Activated CD8-positive, alpha-beta T cell treated with anti-CD3 and anti-CD28 coated beads, Interleukin-2, amount 10 ng/mL, durations not matched to agents 7 days and 5 days (primary cell): ENCODE data around the gene NDUFA12. TPM values are rescaled to one million over a fixed set of nuclear protein-coding genes. Genes with fewer than 3 reads are reported as not detected.
A peak's percentile ranks its signal among the peaks of the same experiment; 100 is the strongest.

Experiments
- ATAC-seq: fragments of 150-1000 bp; cut with Tn5 transposase; one replicate; pipeline ENCODE4 v1.10.0; 2021; ENCODE audit warnings: moderate library complexity
- CTCF ChIA-PET: fragments of 350-600 bp; sonication (Branson Sonifier 250); formaldehyde crosslinking; loops from one replicate; lab custom pipeline; 2021; ENCODE audit warnings: antibody characterized with exemption; lab: Charles Lee
- POLR2A ChIA-PET: fragments of 350-600 bp; sonication (Branson Sonifier 250); formaldehyde crosslinking; loops from one replicate; lab custom pipeline; 2021; ENCODE audit warnings: antibody characterized with exemption; lab: Charles Lee
- DNase-seq: peaks from one replicate; pipeline ENCODE4 v3.0.0-alpha.2; 2020
- H3K27ac Mint-ChIP-seq: one replicate; pipeline ENCODE4 v1.8.0; 2021; ENCODE audit warnings: mild to moderate bottlenecking, mixed read lengths
- H3K27me3 Mint-ChIP-seq: one replicate; pipeline ENCODE4 v1.8.0; 2021; ENCODE audit warnings: low read depth, mixed read lengths
- H3K36me3 Mint-ChIP-seq: one replicate; pipeline ENCODE4 v1.8.0; 2021; ENCODE audit warnings: low read depth, mixed read lengths
- H3K4me1 Mint-ChIP-seq: one replicate; pipeline ENCODE4 v1.8.0; 2021; ENCODE audit warnings: low read depth, mixed read lengths
- H3K4me3 Mint-ChIP-seq: one replicate; pipeline ENCODE4 v1.8.0; 2021; ENCODE audit warnings: mild to moderate bottlenecking, mixed read lengths
- H3K9me3 Mint-ChIP-seq: one replicate; pipeline ENCODE4 v1.8.0; 2022; ENCODE audit warnings: mixed read lengths; ENCODE audit not compliant: insufficient read depth
- total RNA-seq, 2 experiments: library from RNA; stranded (reverse); gene quantifications; one replicate each; pipeline ENCODE4 v1.2.3, GENCODE V29; 2021

NDUFA12 gene
- total RNA-seq, 2 experiments from 2014 or later, result 247 to 253 TPM

GRCh38 chr12:94938583-94938982 lies 64.9 kb downstream of the NDUFA12 start:
- POLR2A ChIA-PET, result interaction anchor here (0.6 kb wide), 1 partner anchor 20 kb away, joined by 3 read pairs; no protein-coding TSS in a partner anchor
- peak; percentile 49 for DNase-seq
- CTCF ChIA-PET, result interaction anchor here (0.6 to 1.5 kb wide), 4 partner anchors 8 to 580 kb away, joined by 3 to 4 read pairs (median 3); partner anchors contain the start of gene NDUFA12
- peaks cover 6% of the 10 kb centered on the region for H3K9me3 Mint-ChIP-seq
- peak overlapping the region; percentile 44 for H3K27ac Mint-ChIP-seq
- peak; percentile 56 for ATAC-seq
- peaks cover 43% of the 10 kb centered on the region for H3K4me1 Mint-ChIP-seq
- no peaks in the 10 kb centered on the region for H3K27me3 Mint-ChIP-seq
- H3K36me3 Mint-ChIP-seq, result peaks cover 12% of the 10 kb centered on the region
- no peak overlapping the region for H3K4me3 Mint-ChIP-seq

DNA sequence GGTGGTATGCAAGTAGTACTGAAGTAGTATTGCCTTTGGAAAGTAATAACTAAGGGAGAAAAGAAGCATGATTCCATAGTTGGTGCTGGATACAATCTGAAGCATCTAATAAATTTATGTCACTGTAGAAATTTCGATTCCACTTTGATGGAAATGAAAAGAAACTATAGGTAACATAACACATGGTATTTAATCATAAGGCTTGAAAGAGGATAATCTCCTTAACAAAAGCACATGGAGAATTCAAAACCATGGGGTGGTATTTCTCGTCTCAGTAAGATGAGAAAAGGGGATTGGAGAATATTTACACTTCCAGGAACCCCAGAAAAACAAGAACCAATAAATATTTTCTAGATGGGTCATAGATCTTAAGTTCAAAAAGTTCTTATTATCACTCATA lies 72.7 kb downstream of the NDUFA12 start:
- Mint-ChIP-seq H3K27ac (no peak overlapping the region), H3K36me3 (no peaks in the 10 kb centered on the region), H3K4me1 (no peaks in the 10 kb centered on the region), H3K27me3 (peaks cover 8% of the 10 kb centered on the region), H3K9me3 (no peaks in the 10 kb centered on the region), H3K4me3 (no peak overlapping the region)
- DNase-seq (no peak), ATAC-seq (no peak)
- CTCF ChIA-PET, result interaction anchor here (1.5 kb wide), 1 partner anchor 9 kb away, joined by 3 read pairs; no protein-coding TSS in a partner anchor
- POLR2A ChIA-PET, result no interaction called here

DNA sequence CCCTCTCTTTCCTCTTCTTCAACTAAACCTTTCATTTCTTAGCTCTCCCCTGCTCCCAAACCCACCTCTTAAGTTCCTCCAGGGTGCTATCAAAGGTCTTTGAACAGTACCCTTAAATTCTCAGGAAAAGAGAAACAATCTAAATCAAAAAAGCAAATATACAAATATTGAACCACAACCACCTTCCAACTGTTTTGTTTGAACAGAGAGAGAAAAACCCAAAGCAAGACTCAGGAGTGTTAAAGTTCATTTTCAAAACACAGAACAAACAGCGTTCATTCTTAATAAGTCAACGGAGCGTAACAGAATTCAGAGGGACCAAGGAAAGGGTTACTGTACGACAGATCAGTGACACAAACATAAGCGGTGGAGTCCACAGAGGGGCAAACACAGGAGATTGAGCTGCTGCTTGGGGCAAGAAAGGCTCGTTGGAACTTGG lies 73.3 kb downstream of the NDUFA12 start:
- no peak for DNase-seq
- ChIA-PET CTCF (interaction anchor here (1.5 kb wide), 1 partner anchor 9 kb away, joined by 3 read pairs; no protein-coding TSS in a partner anchor), POLR2A (no interaction called here)
- Mint-ChIP-seq H3K27ac (no peak overlapping the region), H3K4me3 (no peak overlapping the region), H3K36me3 (no peaks in the 10 kb centered on the region), H3K27me3 (peaks cover 8% of the 10 kb centered on the region), H3K9me3 (no peaks in the 10 kb centered on the region), H3K4me1 (no peaks in the 10 kb centered on the region)
- ATAC-seq, result no peak

DNA sequence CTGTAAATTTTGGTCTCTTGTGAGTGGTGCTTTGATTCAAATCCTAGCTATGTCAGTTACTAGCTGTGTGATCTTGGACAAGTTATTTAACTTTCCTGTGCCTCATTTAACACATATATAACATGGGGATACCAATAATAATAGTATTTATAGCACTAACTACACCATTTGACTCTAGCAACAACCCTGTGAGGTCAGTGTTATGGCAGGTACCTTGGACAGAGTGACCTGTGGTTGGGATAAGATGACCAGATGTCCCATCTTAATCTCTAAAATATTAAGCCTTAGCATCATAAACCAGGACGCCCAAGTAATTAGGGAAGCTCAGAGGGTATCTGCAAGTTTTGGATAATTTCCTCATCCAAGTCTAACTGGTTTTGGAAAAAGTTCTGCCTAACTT lies 73.7 kb downstream of the NDUFA12 start:
- no peak for ATAC-seq
- no peak overlapping the region for H3K27ac Mint-ChIP-seq
- POLR2A ChIA-PET, result no interaction called here
- H3K4me1 Mint-ChIP-seq, result no peaks in the 10 kb centered on the region
- no peaks in the 10 kb centered on the region for H3K36me3 Mint-ChIP-seq
- H3K9me3 Mint-ChIP-seq, result no peaks in the 10 kb centered on the region
- CTCF ChIA-PET, result interaction anchor here (1.5 kb wide), 1 partner anchor 10 kb away, joined by 3 read pairs; no protein-coding TSS in a partner anchor
- no peak for DNase-seq
- no peak overlapping the region for H3K4me3 Mint-ChIP-seq
- H3K27me3 Mint-ChIP-seq, result peaks cover 8% of the 10 kb centered on the region

DNA sequence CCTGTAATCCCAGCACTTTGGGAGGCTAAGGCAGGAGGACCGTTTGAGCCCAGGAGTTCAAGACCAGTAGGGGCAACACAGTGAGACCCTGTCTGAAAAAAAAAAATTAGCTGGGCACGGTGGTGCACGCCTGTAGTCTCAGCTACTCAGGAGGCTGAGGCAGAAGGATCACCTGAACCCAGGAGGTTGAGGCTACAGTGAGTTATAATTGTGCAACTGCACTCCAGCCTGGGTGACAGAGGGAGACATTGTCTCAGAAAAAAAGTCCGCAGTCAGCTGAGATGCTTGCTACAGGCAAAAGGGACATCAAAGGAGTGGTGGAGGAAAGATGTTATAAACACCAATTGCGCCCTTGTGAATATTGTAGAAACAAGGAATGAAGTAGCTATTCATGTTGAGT lies 77.8 kb downstream of the NDUFA12 start:
- Mint-ChIP-seq H3K9me3 (no peaks in the 10 kb centered on the region), H3K4me3 (no peak overlapping the region), H3K27me3 (peaks cover 7% of the 10 kb centered on the region), H3K27ac (no peak overlapping the region), H3K4me1 (no peaks in the 10 kb centered on the region), H3K36me3 (no peaks in the 10 kb centered on the region)
- ChIA-PET CTCF (no interaction called here), POLR2A (no interaction called here)
- no peak for ATAC-seq
- no peak for DNase-seq

DNA sequence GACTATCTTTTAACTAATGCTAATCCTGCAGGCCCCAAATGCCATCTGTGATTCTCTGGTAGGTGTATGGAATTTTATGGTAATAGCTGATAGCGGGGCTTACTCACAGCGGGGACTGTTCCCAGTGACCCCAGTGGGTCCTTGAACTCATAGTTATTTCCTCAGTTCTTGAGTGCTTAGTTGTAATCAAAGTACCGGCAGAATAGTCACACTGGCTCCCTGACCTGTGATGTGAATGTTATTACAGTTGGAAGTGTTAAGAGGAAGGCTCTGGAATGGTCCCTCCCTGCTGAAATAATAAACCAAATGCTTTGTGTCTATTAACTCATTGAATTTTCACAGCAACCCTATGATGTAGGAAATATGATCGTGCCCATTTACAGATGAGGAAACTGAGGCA lies 78.3 kb downstream of the NDUFA12 start:
- no peak for ATAC-seq
- Mint-ChIP-seq H3K9me3 (no peaks in the 10 kb centered on the region), H3K27ac (no peak overlapping the region), H3K4me3 (no peak overlapping the region), H3K36me3 (no peaks in the 10 kb centered on the region), H3K27me3 (peaks cover 2% of the 10 kb centered on the region), H3K4me1 (no peaks in the 10 kb centered on the region)
- CTCF ChIA-PET, result no interaction called here
- POLR2A ChIA-PET, result no interaction called here
- no peak for DNase-seq

GRCh38 chr12:94922561-94922960 lies 80.9 kb downstream of the NDUFA12 start:
- Mint-ChIP-seq H3K4me3 (no peak overlapping the region), H3K4me1 (no peaks in the 10 kb centered on the region), H3K27ac (no peak overlapping the region), H3K9me3 (no peaks in the 10 kb centered on the region), H3K27me3 (no peaks in the 10 kb centered on the region), H3K36me3 (no peaks in the 10 kb centered on the region)
- ATAC-seq (no peak), DNase-seq (no peak)
- POLR2A ChIA-PET, result interaction anchor here (0.6 kb wide), 1 partner anchor 392 kb away, joined by 3 read pairs; no protein-coding TSS in a partner anchor
- CTCF ChIA-PET, result no interaction called here

Other genes starting within 250 kb of the NDUFA12 start
- 10 to 100 TPM; 30.5 to 32.8 TPM for gene NR2C1, start 69.9 kb upstream of the NDUFA12 start, total RNA-seq
- under 1 TPM; 0.50 to 0.70 TPM for gene FGD6, start 213.8 kb upstream of the NDUFA12 start, total RNA-seq
- 10 to 100 TPM; 29.0 to 31.0 TPM for gene VEZT, start 214.1 kb upstream of the NDUFA12 start, total RNA-seq